ENCODE results near the gene CSGALNACT2.
A peak's percentile ranks its signal among the peaks of the same experiment; 100 is the strongest.
"Not testable (repeated sequence)": the region's sequence is repeated elsewhere in the genome, so short reads cannot be mapped to it uniquely, and the experiment has no call there.

CSGALNACT2 gene

GRCh38 chr10:43125274-43125845, 12.9 kb upstream of the CSGALNACT2 start:
- peak; percentile 0 for DNase-seq

- peak; percentile 0 for DNase-seq
Measured at GRCh38 chr10:43125881-43126731, 12.1 kb upstream of the CSGALNACT2 start.

- no peak for DNase-seq
Measured at GRCh38 chr10:43126759-43127424, 11.4 kb upstream of the CSGALNACT2 start.

GRCh38 chr10:43127442-43127841, 10.8 kb upstream of the CSGALNACT2 start:
- no peak for DNase-seq

GRCh38 chr10:43128331-43128730, 9.9 kb upstream of the CSGALNACT2 start:
- DNase-seq: no peak

- peak; percentile 23 for DNase-seq
Measured at GRCh38 chr10:43128958-43129706, 9.1 kb upstream of the CSGALNACT2 start.

GRCh38 chr10:43130770-43131171, 7.5 kb upstream of the CSGALNACT2 start:
- DNase-seq: no peak

GRCh38 chr10:43131256-43131655, 7.0 kb upstream of the CSGALNACT2 start:
- DNase-seq: no peak

GRCh38 chr10:43131906-43132305, 6.3 kb upstream of the CSGALNACT2 start:
- no peak for DNase-seq

- no peak for DNase-seq
Measured at GRCh38 chr10:43132867-43133787, 5.1 kb upstream of the CSGALNACT2 start.

- no peak for DNase-seq
Measured at GRCh38 chr10:43134126-43134905, 3.9 kb upstream of the CSGALNACT2 start.

- DNase-seq: no peak
Measured at GRCh38 chr10:43135064-43135463, 3.2 kb upstream of the CSGALNACT2 start.

- DNase-seq: no peak
Measured at GRCh38 chr10:43135656-43136055, 2.6 kb upstream of the CSGALNACT2 start.

- no peak for DNase-seq
Measured at GRCh38 chr10:43136432-43136831, 1.8 kb upstream of the CSGALNACT2 start.

GRCh38 chr10:43136995-43137716, 1.1 kb upstream of the CSGALNACT2 start:
- no peak for DNase-seq

GRCh38 chr10:43137717-43138020, 576 bp upstream of the CSGALNACT2 start:
- peak; percentile 62 for DNase-seq

GRCh38 chr10:43138757-43139241, 554 bp downstream of the CSGALNACT2 start:
- peak; percentile 72 for DNase-seq

- DNase-seq: no peak
Measured at GRCh38 chr10:43141421-43141820, 3.2 kb downstream of the CSGALNACT2 start.

GRCh38 chr10:43145311-43145710, 7.1 kb downstream of the CSGALNACT2 start:
- DNase-seq: no peak

- DNase-seq: not testable (repeated sequence)
Measured at GRCh38 chr10:43145936-43146335, 7.7 kb downstream of the CSGALNACT2 start.
